H4 (cell line): ENCODE data around the gene IMPG1. TPM values are rescaled to one million over a fixed set of nuclear protein-coding genes. Genes with fewer than 3 reads are reported as not detected.

ENCODE experiments used
- DNase-seq: peaks from one replicate; pipeline ENCODE4 v3.0.0-alpha.2; 2015; ENCODE audit warnings: low spot score
- total RNA-seq: library from RNA; depleted of rRNA; stranded (reverse); fragments of >200 nt; shearing (Covaris generic); gene quantifications from 2 replicates; pipeline ENCODE4 v1.2.3, GENCODE V29; 2014

Gene IMPG1
- total RNA-seq, 1 experiment from 2014 or later = 0.14 TPM

DNA sequence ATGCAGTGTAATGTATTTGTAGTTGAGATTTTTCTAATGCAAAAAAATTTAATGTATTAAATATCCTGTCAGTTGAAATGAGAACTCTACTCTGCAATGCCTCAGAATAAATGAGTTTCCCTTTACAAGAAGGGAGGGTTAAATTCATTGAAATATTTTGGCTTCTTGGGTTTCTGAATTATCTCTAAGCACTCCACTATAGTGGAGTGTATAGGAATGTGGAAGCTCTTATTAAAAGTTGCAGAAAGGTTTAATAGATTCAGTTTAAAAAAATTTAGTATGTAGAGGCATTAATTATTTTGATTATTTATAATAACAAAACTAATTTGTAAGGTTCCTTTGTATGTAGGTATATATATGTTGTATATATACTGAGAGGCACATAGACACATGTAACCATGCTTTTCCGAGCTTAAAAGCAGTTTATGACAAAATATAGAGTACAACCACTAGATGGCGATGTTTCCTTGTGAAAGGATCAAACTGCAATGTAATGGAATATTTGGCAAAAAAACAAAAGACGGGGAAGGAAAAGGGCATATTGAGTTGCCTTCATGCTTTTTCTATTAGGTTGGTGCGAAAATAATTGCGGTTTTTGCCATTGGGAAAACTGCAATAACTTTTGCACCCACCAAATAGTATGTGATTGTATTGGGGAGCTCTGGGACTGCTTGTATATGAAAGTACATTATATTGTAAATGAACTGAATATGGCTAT lies 179.2 kb downstream of the IMPG1 start:
- DNase-seq = peak; percentile 89

DNA sequence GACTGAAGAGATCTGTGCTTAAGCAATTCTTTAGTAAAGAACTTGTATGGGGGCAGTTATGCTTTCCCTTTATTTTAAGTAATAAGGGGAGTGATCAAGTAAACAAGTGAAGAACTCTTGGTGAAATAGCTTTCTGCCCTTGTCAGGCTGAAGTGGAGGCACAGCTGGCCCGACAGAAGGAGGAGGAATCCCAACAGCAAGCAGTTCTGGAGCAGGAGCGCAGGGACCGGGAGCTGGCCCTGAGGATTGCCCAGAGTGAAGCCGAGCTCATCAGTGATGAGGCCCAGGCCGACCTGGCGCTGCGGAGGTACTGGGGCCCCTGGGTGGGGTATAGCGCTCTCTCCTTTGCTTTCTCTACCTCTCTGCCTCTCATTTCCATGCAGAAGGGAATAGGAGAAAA lies 180.1 kb downstream of the IMPG1 start:
- no peak for DNase-seq

DNA sequence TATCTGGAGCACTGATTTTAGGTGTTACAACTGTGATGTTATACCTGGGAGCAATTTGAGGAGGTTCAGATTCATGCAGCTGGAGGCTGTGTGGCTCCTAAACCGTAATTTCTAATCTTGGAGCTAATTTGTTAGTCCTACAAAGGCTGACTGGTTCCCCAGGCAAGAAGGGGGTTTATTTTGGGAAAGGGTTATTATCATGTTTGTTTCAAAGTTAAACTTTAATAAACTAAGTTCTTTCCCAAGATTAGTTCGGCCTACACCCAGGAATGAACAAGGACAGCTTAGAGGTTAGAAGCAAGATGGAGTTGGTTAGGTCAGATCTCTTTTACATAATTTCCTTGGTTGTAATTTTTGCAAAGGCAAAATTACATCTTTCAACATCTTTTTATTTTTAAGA lies 187.6 kb downstream of the IMPG1 start:
- no peak for DNase-seq

DNA sequence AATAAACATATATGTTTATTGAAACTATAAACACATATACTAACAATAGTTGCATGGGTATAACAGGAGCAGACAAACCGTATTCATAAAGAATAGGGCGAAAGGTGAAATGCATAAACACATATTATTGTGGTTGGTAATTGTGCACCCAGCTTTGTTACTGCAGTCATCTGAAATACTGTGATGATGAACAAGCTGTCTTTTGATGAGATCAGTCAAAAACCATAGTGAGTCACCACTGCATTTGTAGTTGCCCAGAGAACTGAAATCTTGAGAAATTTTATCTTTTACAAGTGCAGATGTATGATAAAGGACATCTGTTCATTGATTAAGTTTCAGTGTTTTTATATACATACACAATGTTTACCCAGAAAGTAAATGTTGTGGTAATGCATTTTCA lies 189.7 kb downstream of the IMPG1 start:
- DNase-seq = peak; percentile 37

- DNase-seq = no peak
Measured at GRCh38 chr6:75880305-75880704, 192.2 kb downstream of the IMPG1 start.

- DNase-seq = no peak
Measured at GRCh38 chr6:75876152-75876551, 196.3 kb downstream of the IMPG1 start.

DNA sequence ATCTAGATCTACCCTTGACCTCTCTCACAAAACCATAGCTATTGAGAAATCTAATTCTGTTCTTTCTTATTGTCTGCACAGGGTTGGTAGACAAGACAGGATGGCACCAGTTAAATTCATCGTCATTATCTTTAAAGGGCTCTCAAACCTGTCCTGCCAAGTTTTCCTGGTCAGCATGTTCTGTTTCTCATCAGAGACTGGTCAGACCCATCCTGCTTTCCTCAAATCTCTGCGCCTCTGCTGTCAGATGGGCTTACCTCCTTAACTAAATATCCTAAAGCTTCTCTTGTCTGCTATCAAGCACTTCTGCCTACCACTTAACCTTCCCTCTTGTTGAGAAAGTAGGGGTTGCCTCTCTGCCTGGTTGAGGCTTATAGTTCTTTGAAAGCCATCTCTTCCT lies 198.2 kb downstream of the IMPG1 start:
- DNase-seq = no peak
